Spleen (tissue), 11 donors: ENCODE measurements around the gene PARVB. TPM values are rescaled to one million over a fixed set of nuclear protein-coding genes. Genes with fewer than 3 reads are reported as not detected.

ENCODE experiments used
- DNase-seq: peaks from one replicate; pipeline ENCODE4 v3.0.0-alpha.2; 2020
- H3K27ac ChIP-seq, 8 donors: fragments of 200-600 bp; sonication (generic) in 7 of 8; 1 replicate in 4 of 8; 2 replicates in 4 of 8; pipeline versions ENCODE4 v1.5.0 to v1.8.0; 2016 to 2021; ENCODE audit warnings: inconsistent platforms in 4 of 8, mild to moderate bottlenecking in 4 of 8, moderate library complexity in 1 of 8
- H3K27me3 ChIP-seq, 7 donors: fragments of 200-600 bp; sonication (generic) in 6 of 7; replicated peaks in 1 of 7; 1 replicate in 4 of 7; 2 replicates in 3 of 7; pipeline versions ENCODE4 v1.5.0 to v1.8.0; 2016 to 2021; ENCODE audit warnings: inconsistent platforms in 3 of 7, mild to moderate bottlenecking in 1 of 7
- H3K36me3 ChIP-seq, 6 donors: fragments of 200-600 bp; sonication (generic) in 5 of 6; 1 replicate in 4 of 6; 2 replicates in 2 of 6; pipeline versions ENCODE4 v1.5.0 to v1.8.0; 2016 to 2021; ENCODE audit warnings: inconsistent platforms in 2 of 6
- H3K4me1 ChIP-seq, 6 donors: fragments of 200-600 bp; sonication (generic) in 5 of 6; 1 replicate in 3 of 6; 2 replicates in 3 of 6; pipeline versions ENCODE4 v1.5.0 to v1.8.0; 2016 to 2021; ENCODE audit warnings: inconsistent platforms in 3 of 6
- H3K4me3 ChIP-seq, 8 donors: fragments of 200-600 bp; sonication (generic) in 7 of 8; 1 replicate in 4 of 8; 2 replicates in 4 of 8; pipeline versions ENCODE4 v1.5.0 to v1.8.0; 2016 to 2021; ENCODE audit warnings: inconsistent platforms in 4 of 8, mild to moderate bottlenecking in 4 of 8, moderate library complexity in 2 of 8
- H3K9me3 ChIP-seq, 8 donors: fragments of 200-600 bp; sonication (generic) in 7 of 8; 1 replicate in 4 of 8; 2 replicates in 4 of 8; pipeline versions ENCODE4 v1.5.0 to v1.8.0; 2016 to 2021; ENCODE audit warnings: inconsistent platforms in 4 of 8
- CTCF ChIP-seq, 11 experiments: fragments of 200-600 bp in 7 of 11; fragments of 450-650 bp in 4 of 11; sonication (generic) in 4 of 11; IDR thresholded peaks in 8 of 11; conservative IDR thresholded peaks in 3 of 11; 1 replicate in 7 of 11; 2 replicates in 4 of 11; pipeline versions ENCODE4 v1.4.0 to v1.8.0; 2016 to 2021; ENCODE audit warnings: antibody characterized with exemption in 11 of 11, inconsistent platforms in 4 of 11, mild to moderate bottlenecking in 1 of 11
- POLR2A ChIP-seq, 3 donors: fragments of 450-650 bp; IDR thresholded peaks; one replicate each; pipeline ENCODE4 v1.5.1; 2017; ENCODE audit warnings: antibody characterized with exemption in 3 of 3, mild to moderate bottlenecking in 1 of 3
- POLR2AphosphoS5 ChIP-seq, 3 donors: sonication (generic); formaldehyde crosslinking; IDR thresholded peaks; one replicate each; pipeline ENCODE4 v1.5.1; 2017; ENCODE audit warnings: antibody characterized with exemption in 3 of 3
- WGBS, 5 donors: extraction: QIAGEN DNeasy Blood & Tissue Kit in 3 of 5; methylation state at CpG; one replicate each; pipeline versions ENCODE4 v1.1.5 to v1.1.7; 2013 to 2018; 5-methylcytosine and 5-hydroxymethylcytosine counted together
- intact Hi-C: fragments of 100-400 bp; cut with DNase I; formaldehyde crosslinking; loops from one replicate; pipeline ENCODE4 v1.15.0; 2023; ENCODE audit warnings: low total_unique reads
- polyA plus RNA-seq, 3 donors: library from polyadenylated mRNA; stranded (reverse); fragments of 200-250 nt; gene quantifications; one replicate each; pipeline ENCODE4 v1.2.1, GENCODE V29; 2013
- total RNA-seq, 7 donors: library from RNA; depleted of rRNA in 3 of 7; stranded (reverse); fragments of >200 nt in 3 of 7; fragmentation: NEBNext Ultra II Directional in 4 of 7; extraction: Animal tissue kit (Norgen Biotek cat#: 25700) in 4 of 7; gene quantifications; one replicate each; pipeline versions ENCODE4 v1.1.0 to v1.2.1, GENCODE V29; 2016 to 2021
- donor health status: healthy with polysubstance abuse.
- donor health status: DM: no; HTN: no; CAD: no; lungs with moderate emphysema.
- donor health status: DM: no; HTN: no; CAD: no.
- donor health status: Bipolar disorder and iron deficiency.
- donor health status: healthy.
- donor health status: DM: no; HTN: no; CAD: no.
- donor health status: DM: yes; HTN: yes; CAD: no.

PARVB gene
- total and polyA plus RNA-seq, 10 donors, result 24.0 to 61.9 (median 46.5) TPM

DNA sequence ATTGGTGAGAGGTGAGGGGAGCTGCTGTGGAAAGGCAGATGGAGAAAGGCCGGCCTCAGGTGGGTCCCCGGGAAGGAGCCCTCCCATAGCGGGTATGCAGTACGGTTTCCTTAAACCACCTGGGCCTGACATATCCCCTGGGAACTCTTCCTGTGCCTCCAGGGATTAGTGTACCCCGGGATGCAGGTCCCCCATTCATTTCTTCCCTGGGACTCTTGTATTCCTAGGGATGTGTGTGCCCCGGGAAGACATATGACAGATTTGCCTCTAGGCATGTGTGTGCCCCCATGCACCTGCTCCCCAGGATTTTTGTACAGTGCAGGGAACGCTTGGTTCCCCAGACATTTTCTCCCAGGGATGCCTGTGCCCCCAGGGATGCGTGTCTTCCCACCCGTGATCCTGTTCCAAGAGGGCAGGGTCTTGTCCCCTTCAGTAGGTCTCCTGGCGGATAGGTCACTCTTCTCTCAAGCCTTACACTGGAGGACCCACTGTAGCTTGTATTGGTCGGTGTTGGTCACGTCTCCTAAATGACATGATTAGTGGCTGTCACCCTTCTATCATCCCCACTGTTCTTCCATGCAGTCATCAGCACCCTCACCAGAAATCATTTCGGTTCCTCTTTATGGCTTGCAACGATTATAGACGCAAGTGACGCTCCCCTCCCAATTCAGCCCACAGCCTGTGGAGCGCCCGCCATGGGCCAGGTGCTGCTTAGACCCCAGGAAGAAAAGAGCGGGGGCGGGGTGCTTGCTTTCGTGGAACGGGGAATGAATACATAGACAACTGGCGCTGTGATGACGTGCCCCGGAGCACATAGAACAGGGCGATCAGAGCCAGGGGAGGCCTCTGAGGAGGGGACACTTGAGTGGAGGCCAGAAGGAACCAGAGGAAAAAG, 1.3 kb downstream of the PARVB start:
- Histone ChIP-seq H3K36me3 (no peaks in the 10 kb centered on the region), H3K4me3 (peak overlapping the region in 7 of 8 donors; percentile 41 to 74 (median 61)), H3K27ac (peak overlapping the region; percentile 90 to 99 (median 94)), H3K9me3 (no peaks in the 10 kb centered on the region), H3K27me3 (peaks cover 0 to 6% (median 0%) of the 10 kb centered on the region in 7 donors), H3K4me1 (peaks cover 27 to 82% (median 73%) of the 10 kb centered on the region in 6 donors)
- intact Hi-C loops, result no loop called here
- 58 to 69% (median 61%) methylated on average over 24 to 26 of the region's 26 CpGs for WGBS, 5 donors
- DNase-seq, result peak; percentile 88
- TF ChIP-seq CTCF (IDR thresholded peaks at IDR 0.05 in 8 of 11, conservative IDR thresholded peaks at IDR 0.05 in 3 of 11), result no peak
- peak in 2 of 3 donors; percentile 46 to 74 for TF ChIP-seq POLR2A (IDR thresholded peaks at IDR 0.05)
- peak in 2 of 3 donors; percentile 84 to 87 for TF ChIP-seq POLR2AphosphoS5 (IDR thresholded peaks at IDR 0.05)

- TF ChIP-seq CTCF (IDR thresholded peaks at IDR 0.05 in 8 of 11, conservative IDR thresholded peaks at IDR 0.05 in 3 of 11), result no peak
- no peak for TF ChIP-seq POLR2A (IDR thresholded peaks at IDR 0.05)
- peak in 1 of 3 donors; percentile 24 for TF ChIP-seq POLR2AphosphoS5 (IDR thresholded peaks at IDR 0.05)
- Histone ChIP-seq H3K4me1 (peaks cover 27 to 89% (median 80%) of the 10 kb centered on the region in 6 donors), H3K9me3 (no peaks in the 10 kb centered on the region), H3K27ac (peak overlapping the region; percentile 90 to 99 (median 94)), H3K36me3 (no peaks in the 10 kb centered on the region), H3K27me3 (peaks cover 0 to 6% (median 0%) of the 10 kb centered on the region in 7 donors), H3K4me3 (peak overlapping the region in 7 of 8 donors; percentile 0 to 74 (median 16))
- 61 to 79% (median 69%) methylated on average over 17 of the region's 17 CpGs for WGBS, 5 donors
- intact Hi-C loops, result no loop called here
- peak; percentile 83 for DNase-seq
These were observed 2.0 kb downstream of the PARVB start for GRCh38 chr22:44026066-44026629.

DNA sequence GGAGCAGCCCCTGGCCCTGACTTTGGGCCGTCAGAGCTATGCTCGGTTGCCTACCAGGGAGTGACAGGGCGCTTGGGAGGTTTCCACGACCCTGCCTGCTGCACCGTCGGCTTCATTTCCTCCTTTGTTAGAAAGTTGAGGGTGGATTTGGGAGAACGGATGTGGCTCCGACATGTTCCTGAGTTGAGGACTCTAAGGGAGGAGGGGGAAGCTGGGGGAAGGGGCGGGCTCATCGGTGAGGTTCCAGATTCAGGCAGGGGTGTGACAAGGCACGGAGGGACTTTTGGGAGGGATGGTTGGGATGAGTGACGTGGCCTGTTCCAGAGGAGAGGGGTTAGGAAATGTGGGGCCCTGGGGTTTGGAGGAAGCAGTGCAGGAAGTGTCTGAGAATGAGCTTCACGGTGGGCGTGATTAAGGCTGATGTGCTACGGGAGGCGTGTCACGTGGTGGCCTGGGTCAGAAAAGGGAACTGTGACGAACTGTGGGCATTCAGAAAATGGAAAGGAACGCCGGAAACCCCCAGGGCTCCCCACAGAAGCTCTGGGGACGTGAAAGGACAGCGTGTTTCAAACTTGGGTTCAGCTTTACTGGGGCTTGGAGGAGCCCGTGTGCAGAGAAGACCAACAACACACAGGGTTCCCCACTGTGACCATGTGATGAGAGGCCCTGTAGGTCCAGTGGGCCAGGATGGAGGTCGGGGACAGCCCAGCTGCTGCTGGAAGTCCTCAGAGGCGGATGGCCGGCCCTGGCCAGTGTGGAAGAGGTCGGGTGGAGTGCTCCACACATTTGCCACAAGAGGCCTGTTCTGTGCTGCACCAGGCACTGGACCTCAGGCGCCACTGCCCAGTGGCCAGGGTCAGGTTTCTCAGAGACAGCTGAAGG, 2.8 kb downstream of the PARVB start:
- Histone ChIP-seq H3K4me1 (peaks cover 27 to 96% (median 86%) of the 10 kb centered on the region in 6 donors), H3K27ac (peak overlapping the region; percentile 90 to 99 (median 94))
- no peak for TF ChIP-seq CTCF (IDR thresholded peaks at IDR 0.05 in 8 of 11, conservative IDR thresholded peaks at IDR 0.05 in 3 of 11)
- peak; percentile 23 to 44 (median 39) for TF ChIP-seq POLR2A (IDR thresholded peaks at IDR 0.05)
- peak; percentile 64 to 89 (median 81) for TF ChIP-seq POLR2AphosphoS5 (IDR thresholded peaks at IDR 0.05)

More for the DNA sequence above, 2.8 kb downstream of the PARVB start:
- intact Hi-C loops, result no loop called here
- H3K9me3 ChIP-seq, result no peaks in the 10 kb centered on the region
- DNase-seq, result peak; percentile 95
- peaks cover 0 to 6% (median 0%) of the 10 kb centered on the region in 7 donors for H3K27me3 ChIP-seq
- peak overlapping the region in 7 of 8 donors; percentile 0 to 74 (median 16) for H3K4me3 ChIP-seq
- no peaks in the 10 kb centered on the region for H3K36me3 ChIP-seq
- 8 to 21% (median 11%) methylated on average over 27 to 28 of the region's 28 CpGs for WGBS, 5 donors
